GM12875 (cell line): ENCODE measurements around the gene ARRB1.
"Not testable (repeated sequence)": the region's sequence is repeated elsewhere in the genome, so short reads cannot be mapped to it uniquely, and the experiment has no call there.

Experiments
- H3K4me3 ChIP-seq: one replicate; pipeline ENCODE4 v1.5.1; 2011; ENCODE audit warnings: low read depth, low read length, control low read depth
- TF ChIP-seq, protein P1 (sequence below): IDR thresholded peaks from 2 replicates; pipeline ENCODE4 v1.5.1; 2011; ENCODE audit warnings: low read depth, mild to moderate bottlenecking, control low read depth, inconsistent platforms, low read length, moderate library complexity, borderline replicate concordance; ENCODE audit not compliant: insufficient read depth

ARRB1 gene

DNA sequence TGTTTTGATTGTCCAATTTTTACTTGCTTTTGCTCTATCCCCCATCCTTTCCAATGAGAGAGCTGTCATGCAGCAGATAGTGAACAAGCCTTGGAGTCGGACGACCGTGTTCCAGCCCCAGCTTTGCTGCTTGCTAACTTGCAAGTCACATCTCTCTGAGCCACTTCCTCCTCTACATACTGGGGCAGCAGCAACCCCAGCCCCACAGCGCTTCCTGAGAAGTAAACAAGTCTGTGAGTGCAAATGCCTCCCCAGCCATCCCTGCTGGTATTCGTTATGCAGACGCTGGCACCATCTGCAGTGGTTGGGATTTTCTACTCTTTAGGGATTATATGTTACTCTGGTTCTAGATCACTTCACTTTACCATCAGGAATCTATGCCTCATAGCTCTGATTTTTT lies 75.9 kb downstream of the ARRB1 start:
- H3K4me3 ChIP-seq = no peak overlapping the region

DNA sequence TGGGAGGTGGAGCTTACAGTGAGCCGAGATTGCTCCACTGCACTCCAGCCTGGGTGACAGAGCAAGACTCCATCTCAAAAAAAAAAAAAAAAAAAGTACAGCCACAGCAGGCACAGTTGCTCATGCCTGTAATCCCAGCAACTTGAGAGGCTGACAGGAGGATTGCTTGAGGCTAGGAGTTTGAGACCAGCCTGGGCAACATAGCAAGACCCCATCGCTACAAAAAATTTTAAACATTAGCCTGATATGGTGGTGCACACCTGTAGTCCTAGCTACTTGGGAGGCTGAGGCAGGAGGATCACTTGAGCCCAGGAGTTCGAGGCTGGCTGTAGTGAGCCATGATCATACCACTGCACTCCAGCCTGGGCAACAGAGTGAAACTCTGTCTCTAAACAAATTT lies 76.7 kb downstream of the ARRB1 start:
- H3K4me3 ChIP-seq = not testable (repeated sequence)

More for the DNA sequence above, 75.9 kb downstream of the ARRB1 start:
- TF ChIP-seq, protein P1, sequence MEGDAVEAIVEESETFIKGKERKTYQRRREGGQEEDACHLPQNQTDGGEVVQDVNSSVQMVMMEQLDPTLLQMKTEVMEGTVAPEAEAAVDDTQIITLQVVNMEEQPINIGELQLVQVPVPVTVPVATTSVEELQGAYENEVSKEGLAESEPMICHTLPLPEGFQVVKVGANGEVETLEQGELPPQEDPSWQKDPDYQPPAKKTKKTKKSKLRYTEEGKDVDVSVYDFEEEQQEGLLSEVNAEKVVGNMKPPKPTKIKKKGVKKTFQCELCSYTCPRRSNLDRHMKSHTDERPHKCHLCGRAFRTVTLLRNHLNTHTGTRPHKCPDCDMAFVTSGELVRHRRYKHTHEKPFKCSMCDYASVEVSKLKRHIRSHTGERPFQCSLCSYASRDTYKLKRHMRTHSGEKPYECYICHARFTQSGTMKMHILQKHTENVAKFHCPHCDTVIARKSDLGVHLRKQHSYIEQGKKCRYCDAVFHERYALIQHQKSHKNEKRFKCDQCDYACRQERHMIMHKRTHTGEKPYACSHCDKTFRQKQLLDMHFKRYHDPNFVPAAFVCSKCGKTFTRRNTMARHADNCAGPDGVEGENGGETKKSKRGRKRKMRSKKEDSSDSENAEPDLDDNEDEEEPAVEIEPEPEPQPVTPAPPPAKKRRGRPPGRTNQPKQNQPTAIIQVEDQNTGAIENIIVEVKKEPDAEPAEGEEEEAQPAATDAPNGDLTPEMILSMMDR = no peak

DNA sequence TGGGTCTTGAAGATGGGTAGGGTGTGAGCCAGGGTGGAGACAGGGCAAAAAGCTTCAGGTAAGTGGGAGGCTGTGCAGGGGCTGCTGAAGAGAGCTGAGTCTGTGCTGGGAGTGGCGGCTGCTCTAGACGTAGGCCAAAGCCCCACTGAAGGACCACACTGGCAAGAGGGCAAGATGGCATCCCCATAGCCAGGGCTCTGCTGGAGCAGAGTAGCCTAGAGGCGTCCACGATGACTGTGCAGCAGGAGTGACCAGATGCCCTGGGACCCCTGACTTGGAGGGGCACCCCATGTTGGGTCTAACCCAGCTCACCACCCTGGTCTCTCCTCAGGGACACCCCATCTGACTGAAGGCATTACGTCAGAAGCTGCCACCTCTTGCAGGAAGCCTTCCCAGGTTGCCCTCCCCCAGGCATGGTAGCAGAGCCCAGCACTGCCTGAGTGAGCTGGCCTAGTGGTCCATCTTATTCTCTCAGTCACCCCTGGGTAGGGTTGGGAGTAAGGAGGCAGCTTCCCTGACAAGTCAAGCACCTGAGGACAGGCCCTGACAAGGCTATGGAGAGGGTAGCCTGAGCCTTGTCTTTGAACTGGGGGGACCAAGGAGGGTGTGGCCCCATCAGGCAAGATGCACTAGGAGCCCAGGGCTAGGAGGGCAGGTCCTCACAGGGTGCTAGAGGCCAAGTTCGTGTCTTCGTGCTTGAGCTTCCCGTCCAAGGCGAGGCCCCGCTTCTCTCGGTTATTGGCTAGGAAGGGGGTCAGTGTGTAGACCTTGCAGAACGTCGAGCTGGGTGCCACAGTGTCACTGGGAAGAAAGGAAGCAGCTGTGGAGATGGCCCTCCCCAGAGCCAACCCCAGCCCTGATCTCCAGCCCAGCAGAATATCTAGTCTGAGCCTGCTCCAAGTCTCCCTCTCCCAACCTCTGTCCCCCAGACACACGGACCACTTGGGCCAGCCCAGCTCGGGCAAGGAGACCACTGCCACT lies 77.8 kb downstream of the ARRB1 start:
- TF ChIP-seq, protein P1 = no peak
- H3K4me3 ChIP-seq = no peak overlapping the region

DNA sequence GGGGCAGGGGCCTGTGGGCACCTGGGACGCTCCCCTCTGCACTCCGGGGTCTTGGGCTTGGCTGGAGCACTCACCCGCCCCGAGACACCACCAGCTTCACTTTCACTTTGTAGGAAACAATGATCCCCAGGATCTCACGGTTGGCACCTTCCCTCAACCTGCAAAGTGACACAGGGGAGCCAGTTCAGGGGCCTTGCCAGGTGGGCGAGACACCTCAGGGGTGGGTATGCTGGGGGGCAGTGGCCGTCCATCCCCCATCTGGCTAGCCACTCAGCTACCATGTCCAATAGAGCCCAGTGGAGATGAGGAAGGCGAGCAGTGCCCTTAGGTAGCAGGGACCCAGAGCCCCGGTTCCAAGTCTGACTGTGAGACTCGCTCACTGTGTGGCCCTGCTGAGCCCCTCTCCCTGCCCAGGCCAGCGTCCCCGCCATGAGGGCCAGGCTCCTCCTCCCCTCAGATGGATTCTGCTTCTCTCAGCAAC lies 78.6 kb downstream of the ARRB1 start:
- no peak overlapping the region for H3K4me3 ChIP-seq
- TF ChIP-seq, protein P1 = no peak

DNA sequence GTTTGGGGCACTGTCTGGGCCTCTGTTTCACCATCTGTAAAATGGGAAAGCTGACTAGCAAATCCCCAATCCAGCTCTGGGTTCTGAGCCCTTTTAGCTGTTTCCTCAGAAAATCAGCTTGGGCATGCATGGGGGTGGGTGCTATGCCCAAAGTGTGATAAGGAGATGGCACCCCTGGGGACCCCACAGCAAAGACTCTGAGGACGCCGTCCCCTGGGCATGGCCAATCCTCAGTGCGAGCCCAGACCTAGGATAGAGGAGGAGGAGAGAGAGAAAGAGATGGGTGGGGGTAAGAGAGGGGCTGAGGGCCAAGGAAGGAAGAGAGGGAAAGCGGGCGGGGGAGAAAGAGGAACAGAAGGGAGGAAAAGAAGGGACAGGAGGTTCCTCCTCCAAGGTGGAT lies 79.1 kb downstream of the ARRB1 start:
- no peak overlapping the region for H3K4me3 ChIP-seq
- TF ChIP-seq, protein P1 = no peak

DNA sequence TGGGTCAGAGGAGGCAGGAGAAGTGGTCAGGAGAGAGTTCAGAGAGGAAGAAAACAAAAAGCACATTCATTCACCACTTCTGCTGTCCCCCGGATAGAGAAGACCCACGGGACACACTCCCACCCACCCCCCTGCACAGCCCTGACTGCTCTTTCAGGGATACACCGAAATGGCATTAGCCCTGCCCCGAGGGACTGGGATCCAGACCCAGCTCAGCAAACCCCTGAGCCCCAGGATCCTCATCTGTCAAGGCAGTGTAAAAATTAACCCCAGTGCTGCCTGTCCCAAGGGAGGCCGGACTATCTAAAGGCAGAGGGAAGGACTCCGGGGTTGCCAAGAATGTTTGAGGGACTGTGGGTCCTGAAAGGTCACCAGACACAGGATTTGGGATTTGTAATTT lies 79.7 kb downstream of the ARRB1 start:
- no peak overlapping the region for H3K4me3 ChIP-seq
- TF ChIP-seq, protein P1 = no peak

DNA sequence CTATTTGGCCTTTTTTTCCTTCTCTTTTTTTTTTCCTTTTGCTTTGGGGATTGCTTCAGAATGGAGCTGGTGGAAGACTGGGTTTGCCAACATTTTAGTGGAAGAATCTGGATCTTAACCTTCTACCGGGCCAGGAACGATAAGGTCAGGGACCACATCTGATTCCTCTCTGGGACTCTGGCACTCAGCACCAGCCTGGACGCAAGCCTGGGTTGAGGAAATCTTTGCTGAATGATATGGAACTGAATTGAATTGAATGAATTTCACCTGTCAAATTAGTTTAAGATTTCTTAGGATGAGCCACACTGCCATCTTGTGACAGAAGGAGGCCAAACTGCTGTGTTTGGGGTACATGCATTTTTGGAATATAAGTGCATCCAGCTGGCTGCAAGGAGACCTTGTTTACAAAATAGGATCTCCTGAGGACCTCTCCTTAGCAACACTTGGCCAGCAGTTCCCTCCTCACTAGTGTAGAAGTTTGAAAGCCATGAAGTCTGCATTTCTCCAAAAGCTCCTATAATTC lies 80.5 kb downstream of the ARRB1 start:
- TF ChIP-seq, protein P1 = peak; percentile 34; the same call in 1 of the 2 replicates
- H3K4me3 ChIP-seq = no peak overlapping the region
